ENCODE results near the gene CLEC4E.
"Not testable (repeated sequence)": the region's sequence is repeated elsewhere in the genome, so short reads cannot be mapped to it uniquely, and the experiment has no call there.

- not testable (repeated sequence) for TF ChIP-seq CTCF (IDR thresholded peaks at IDR 0.05); ZFX (IDR thresholded peaks at IDR 0.05; ENCODE audit: borderline replicate concordance)
Measured at GRCh38 chr12:8540831-8541230, at the start of gene CLEC4E.

Measured in 22Rv1 (cell line).